HEK293 (cell line): Measurements from ENCODE around the gene BMP2.

Source experiments
- CTCF ChIA-PET: fragments of 350-600 bp; formaldehyde crosslinking; extraction: SDS; loops from one replicate; lab custom pipeline; 2021; ENCODE audit warnings: antibody characterized with exemption; lab: Yijun Ruan, JAX
- POLR2A ChIA-PET: fragments of 300-600 bp; formaldehyde crosslinking; extraction: SDS; loops from one replicate; lab custom pipeline; 2020; ENCODE audit warnings: antibody characterized with exemption, inconsistent platforms; lab: Yijun Ruan, JAX
- H3K27ac ChIP-seq: fragments of 200-500 bp; sonication (Bioruptor generic); 2 replicates; pipeline ENCODE4 v1.5.1; 2014; ENCODE audit warnings: low read depth, low read length, control low read depth, inconsistent platforms; ENCODE audit errors: extremely low read depth
- H3K36me3 ChIP-seq, 2 experiments: fragments of 200-500 bp in 1 of 2; sonication (Bioruptor generic) in 1 of 2; 1 replicate in 1 of 2; 2 replicates in 1 of 2; pipeline ENCODE4 v1.5.1; 2014 to 2017; ENCODE audit warnings: inconsistent platforms in 2 of 2, low read length in 2 of 2; ENCODE audit not compliant: control insufficient read depth in 2 of 2, insufficient read depth in 1 of 2
- H3K4me1 ChIP-seq: fragments of 200-500 bp; sonication (Bioruptor generic); 2 replicates; pipeline ENCODE4 v1.5.1; 2014; ENCODE audit warnings: mild to moderate bottlenecking, low read length, inconsistent platforms; ENCODE audit not compliant: control insufficient read depth, insufficient read depth
- H3K4me3 ChIP-seq: 2 replicates; pipeline ENCODE4 v1.5.1; 2011; ENCODE audit warnings: low read depth, mild to moderate bottlenecking, control low read depth, low read length, moderate library complexity
- H3K9me3 ChIP-seq: fragments of 200-500 bp; sonication (Bioruptor generic); 2 replicates; pipeline ENCODE4 v1.5.1; 2014; ENCODE audit warnings: low read depth, low read length, inconsistent platforms; ENCODE audit not compliant: control insufficient read depth, insufficient read depth
- HIC1 ChIP-seq: fragments of 450-650 bp; formaldehyde crosslinking; IDR thresholded peaks from 2 replicates; pipeline ENCODE4 v1.5.1; 2016; ENCODE audit warnings: missing biosample characterization, missing genetic modification characterization
- PBX3 ChIP-seq: sonication (generic); formaldehyde crosslinking; IDR thresholded peaks from 2 replicates; pipeline ENCODE4 v1.8.1; 2022; ENCODE audit warnings: mild to moderate bottlenecking, moderate library complexity, missing genetic modification reagents
- ZBTB20 ChIP-seq: fragments of 450-650 bp; formaldehyde crosslinking; IDR thresholded peaks from 2 replicates; pipeline ENCODE4 v1.5.1; 2016; ENCODE audit warnings: missing biosample characterization, missing genetic modification characterization
- ZBTB49 ChIP-seq: fragments of 450-650 bp; formaldehyde crosslinking; IDR thresholded peaks from 2 replicates; pipeline ENCODE4 v1.5.1; 2016; ENCODE audit warnings: missing biosample characterization, missing genetic modification characterization, low read depth
- ZNF132 ChIP-seq: fragments of 450-650 bp; formaldehyde crosslinking; IDR thresholded peaks from 2 replicates; pipeline ENCODE4 v1.5.1; 2017; ENCODE audit warnings: missing biosample characterization, missing genetic modification characterization, borderline replicate concordance
- ZNF19 ChIP-seq: fragments of 450-650 bp; formaldehyde crosslinking; IDR thresholded peaks from 2 replicates; pipeline ENCODE4; 2016; ENCODE audit warnings: missing biosample characterization, missing genetic modification characterization, low read depth
- ZNF223 ChIP-seq: fragments of 450-650 bp; formaldehyde crosslinking; IDR thresholded peaks from 2 replicates; pipeline ENCODE4 v1.5.1; 2016; ENCODE audit warnings: missing biosample characterization, missing genetic modification characterization
- ZNF335 ChIP-seq: fragments of 450-650 bp; formaldehyde crosslinking; conservative IDR thresholded peaks from 2 replicates; pipeline ENCODE4 v1.5.1; 2016; ENCODE audit warnings: missing biosample characterization, missing genetic modification characterization
- ZNF596 ChIP-seq: fragments of 450-650 bp; IDR thresholded peaks from 2 replicates; pipeline ENCODE4 v1.5.0; 2018; ENCODE audit warnings: missing biosample characterization, mild to moderate bottlenecking, missing genetic modification characterization, moderate library complexity
- ZNF623 ChIP-seq: fragments of 450-650 bp; formaldehyde crosslinking; IDR thresholded peaks from 2 replicates; pipeline ENCODE4 v1.5.1; 2016; ENCODE audit warnings: missing biosample characterization, missing genetic modification characterization
- ZNF701 ChIP-seq: fragments of 450-650 bp; formaldehyde crosslinking; IDR thresholded peaks from 2 replicates; pipeline ENCODE4 v1.5.1; 2016; ENCODE audit warnings: missing biosample characterization, missing genetic modification characterization
- ZNF785 ChIP-seq: fragments of 450-650 bp; formaldehyde crosslinking; IDR thresholded peaks from 2 replicates; pipeline ENCODE4 v1.5.1; 2016; ENCODE audit warnings: missing biosample characterization, missing genetic modification characterization
- ZNF792 ChIP-seq: fragments of 450-650 bp; formaldehyde crosslinking; IDR thresholded peaks from 2 replicates; pipeline ENCODE4 v1.5.1; 2016; ENCODE audit warnings: missing biosample characterization, missing genetic modification characterization
- ZNF843 ChIP-seq: fragments of 450-650 bp; formaldehyde crosslinking; IDR thresholded peaks from 2 replicates; pipeline ENCODE4 v1.5.1; 2016; ENCODE audit warnings: missing biosample characterization, missing genetic modification characterization
- ZSCAN18 ChIP-seq: fragments of 450-650 bp; formaldehyde crosslinking; IDR thresholded peaks from 2 replicates; pipeline ENCODE4 v1.5.1; 2016; ENCODE audit warnings: missing biosample characterization, missing genetic modification characterization

Gene BMP2

GRCh38 chr20:6769903-6770785, 2.7 kb downstream of the BMP2 start:
- Histone ChIP-seq H3K27ac (peak overlapping the region; percentile 46; the same call in 1 of the 2 replicates), H3K4me3 (peak overlapping the region; percentile 92), H3K9me3 (no peaks in the 10 kb centered on the region), H3K4me1 (no peaks in the 10 kb centered on the region), H3K36me3 (peaks cover 0 to 39% of the 10 kb centered on the region in 2 experiments; a peak in 2 of 3 replicates)
- CTCF ChIA-PET, result interaction anchor here (0.5 to 1.6 kb wide), 9 partner anchors 9 to 389 kb away, joined by 3 to 4 read pairs (median 3); no protein-coding TSS in a partner anchor
- POLR2A ChIA-PET, result interaction anchor here (0.6 to 2.7 kb wide), 6 partner anchors 11 to 179 kb away, joined by 3 to 15 read pairs (median 4); no protein-coding TSS in a partner anchor
- TF ChIP-seq ZNF223 (tag by site-specific recombination) (no peak), HIC1 (peak; percentile 73), ZNF843 (tag by site-specific recombination) (no peak), ZBTB49 (tag by site-specific recombination) (no peak), PBX3 (CRISPR knock-in tag) (0 out of 2 replicates have a peak, but pooled peaks have one; percentile 29), ZNF335 (tag by site-specific recombination) (no peak), ZNF701 (tag by site-specific recombination) (no peak), ZNF596 (tag by site-specific recombination) (no peak)

- POLR2A ChIA-PET, result interaction anchor here (1.1 to 2.7 kb wide), 2 partner anchors 10 to 12 kb away, joined by 3 to 15 read pairs; no protein-coding TSS in a partner anchor
- no peak for TF ChIP-seq ZNF785 (tag by site-specific recombination)
- TF ChIP-seq ZNF19 (tag by site-specific recombination), result no peak
- TF ChIP-seq ZBTB20 (tag by site-specific recombination), result no peak
- no peak for TF ChIP-seq ZNF843 (tag by site-specific recombination)
- TF ChIP-seq, all 188 proteins: peak for 0
- Histone ChIP-seq H3K9me3 (no peaks in the 10 kb centered on the region), H3K4me3 (peak overlapping the region; percentile 92), H3K36me3 (peaks cover 0 to 45% of the 10 kb centered on the region in 2 experiments; a peak in 2 of 3 replicates), H3K27ac (no peak overlapping the region), H3K4me1 (no peaks in the 10 kb centered on the region)
- CTCF ChIA-PET, result interaction anchor here (0.8 to 1.6 kb wide), 6 partner anchors 15 to 144 kb away, joined by 3 to 4 read pairs (median 4); no protein-coding TSS in a partner anchor
Observed at GRCh38 chr20:6770786-6771100, 3.3 kb downstream of the BMP2 start.

GRCh38 chr20:6780433-6781190, 13.1 kb downstream of the BMP2 start:
- TF ChIP-seq ZNF623 (tag by site-specific recombination) (no peak), ZSCAN18 (no peak), ZNF701 (tag by site-specific recombination) (no peak), ZNF792 (tag by site-specific recombination) (no peak), ZNF132 (tag by site-specific recombination) (no peak)
- no peaks in the 10 kb centered on the region for H3K9me3 ChIP-seq
- H3K4me1 ChIP-seq, result no peaks in the 10 kb centered on the region
- H3K27ac ChIP-seq, result no peak overlapping the region
- peaks cover 6 to 49% of the 10 kb centered on the region in 2 experiments; a peak in 2 of 3 replicates for H3K36me3 ChIP-seq
- H3K4me3 ChIP-seq, result no peak overlapping the region
- POLR2A ChIA-PET, result interaction anchor here (2.9 kb wide), 1 partner anchor 10 kb away, joined by 15 read pairs; no protein-coding TSS in a partner anchor
- CTCF ChIA-PET, result interaction anchor here (1.0 kb wide), 1 partner anchor 9 kb away, joined by 4 read pairs; no protein-coding TSS in a partner anchor
